Measurements from ENCODE around the gene ZNF23. TPM values are rescaled to one million over a fixed set of nuclear protein-coding genes. Genes with fewer than 3 reads are reported as not detected.

Gene ZNF23
- total RNA-seq, 4 donors from 2014 or later: 4.4 to 28.9 (median 9.5) TPM

- Histone ChIP-seq H3K36me3 (no peaks in the 10 kb centered on the region), H3K9me3 (no peaks in the 10 kb centered on the region), H3K27me3 (no peaks in the 10 kb centered on the region), H3K4me3 (no peak overlapping the region), H3K4me1 (no peaks in the 10 kb centered on the region), H3K27ac (no peak overlapping the region)
- TF ChIP-seq POLR2A (IDR thresholded peaks at IDR 0.05): no peak
- no peak for TF ChIP-seq CTCF (IDR thresholded peaks at IDR 0.05)
- no peak for DNase-seq
Measured at GRCh38 chr16:71406316-71406715, 55.7 kb downstream of the ZNF23 start.

- Histone ChIP-seq H3K4me3 (no peak overlapping the region), H3K27me3 (no peaks in the 10 kb centered on the region), H3K36me3 (no peaks in the 10 kb centered on the region), H3K4me1 (no peaks in the 10 kb centered on the region), H3K27ac (no peak overlapping the region), H3K9me3 (no peaks in the 10 kb centered on the region)
- no peak for DNase-seq
- TF ChIP-seq CTCF (IDR thresholded peaks at IDR 0.05): no peak
- TF ChIP-seq POLR2A (IDR thresholded peaks at IDR 0.05): no peak
Measured at GRCh38 chr16:71404364-71404763, 57.7 kb downstream of the ZNF23 start.

- no peaks in the 10 kb centered on the region for H3K36me3 ChIP-seq
- TF ChIP-seq POLR2A (IDR thresholded peaks at IDR 0.05) (no peak), CTCF (IDR thresholded peaks at IDR 0.05) (no peak)
- H3K4me1 ChIP-seq: no peaks in the 10 kb centered on the region
- no peaks in the 10 kb centered on the region for H3K9me3 ChIP-seq
- no peak for DNase-seq
- H3K27ac ChIP-seq: no peak overlapping the region
- no peak overlapping the region for H3K4me3 ChIP-seq
- H3K27me3 ChIP-seq: no peaks in the 10 kb centered on the region
Measured at GRCh38 chr16:71402674-71403073, 59.4 kb downstream of the ZNF23 start.

GRCh38 chr16:71402007-71402406 lies 60.0 kb downstream of the ZNF23 start:
- Histone ChIP-seq H3K9me3 (no peaks in the 10 kb centered on the region), H3K27me3 (no peaks in the 10 kb centered on the region), H3K27ac (no peak overlapping the region), H3K4me1 (no peaks in the 10 kb centered on the region), H3K36me3 (no peaks in the 10 kb centered on the region), H3K4me3 (no peak overlapping the region)
- TF ChIP-seq POLR2A (IDR thresholded peaks at IDR 0.05) (no peak), CTCF (IDR thresholded peaks at IDR 0.05) (no peak)
- DNase-seq: no peak

GRCh38 chr16:71399801-71400563 lies 62.1 kb downstream of the ZNF23 start:
- H3K9me3 ChIP-seq: no peaks in the 10 kb centered on the region
- no peaks in the 10 kb centered on the region for H3K4me1 ChIP-seq
- no peak for DNase-seq
- H3K4me3 ChIP-seq: no peak overlapping the region
- no peak for TF ChIP-seq CTCF (IDR thresholded peaks at IDR 0.05)
- TF ChIP-seq POLR2A (IDR thresholded peaks at IDR 0.05): no peak
- no peaks in the 10 kb centered on the region for H3K27me3 ChIP-seq
- H3K36me3 ChIP-seq: no peaks in the 10 kb centered on the region
- no peak overlapping the region for H3K27ac ChIP-seq

Other genes with a start within 250 kb of the ZNF23 start
- 1 to 10 TPM in 2 of 4 donors, under 1 TPM in 1, not detected in 1; 0.35 to 4.6 (median 3.3) TPM for gene HYDIN, start 231.5 kb downstream of the ZNF23 start, total RNA-seq
- gene CMTR2, start 172.8 kb downstream of the ZNF23 start, total RNA-seq: 10 to 100 TPM; 18.2 to 50.6 (median 37.0) TPM
- gene CALB2, start 103.5 kb downstream of the ZNF23 start, total RNA-seq: 1 to 10 TPM in 3 of 4 donors, not detected in 1; 2.3 to 5.5 (median 3.6) TPM
- not detected for gene TLE7, start 20.2 kb downstream of the ZNF23 start, total RNA-seq
- 10 to 100 TPM in 2 of 4 donors, 1 to 10 TPM in 2; 4.4 to 14.9 (median 10.1) TPM for gene ZNF19, start 27.1 kb upstream of the ZNF23 start, total RNA-seq
- gene CHST4, start 64.2 kb upstream of the ZNF23 start, total RNA-seq: not detected
- 1 to 10 TPM in 3 of 4 donors, not detected in 1; 2.4 to 5.8 (median 3.1) TPM for gene TAT, start 114.8 kb upstream of the ZNF23 start, total RNA-seq
- 100 to 1,000 TPM in 3 of 4 donors, 10 to 100 TPM in 1; 66.0 to 167 (median 154) TPM for gene MARVELD3, start 163.9 kb upstream of the ZNF23 start, total RNA-seq

All from Peyer's patch (tissue), 4 donors.